HG02870 (cell line): Measurements from ENCODE around the gene STK39.

Experiments
- ATAC-seq: cut with Tn5 transposase; IDR thresholded peaks from one replicate; pipeline ENCODE4 v1.9.1; 2021; ENCODE audit warnings: mild to moderate bottlenecking, moderate library complexity; ENCODE audit not compliant: unreplicated experiment

Gene STK39

DNA sequence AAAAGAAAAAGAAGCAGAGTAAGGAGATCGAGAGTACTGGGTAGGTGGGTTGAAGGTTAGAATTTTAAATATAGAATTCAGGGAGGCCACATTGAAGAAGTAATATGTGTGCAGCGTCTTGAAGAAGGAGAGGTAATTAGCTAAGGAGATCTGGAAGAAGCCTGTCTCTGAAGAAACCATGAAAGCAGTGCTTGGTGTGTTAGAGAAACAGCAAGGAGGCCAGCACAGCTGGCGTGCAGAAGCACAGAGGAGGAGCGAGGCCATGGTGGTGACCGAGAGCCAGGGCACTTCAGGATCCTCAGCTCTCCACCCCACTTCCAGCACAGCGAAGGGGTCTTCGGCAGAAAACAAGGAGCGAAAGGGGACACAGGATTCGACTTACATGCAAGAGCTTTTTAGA is 305.8 kb downstream of the STK39 start:
- ATAC-seq, result no peak

DNA sequence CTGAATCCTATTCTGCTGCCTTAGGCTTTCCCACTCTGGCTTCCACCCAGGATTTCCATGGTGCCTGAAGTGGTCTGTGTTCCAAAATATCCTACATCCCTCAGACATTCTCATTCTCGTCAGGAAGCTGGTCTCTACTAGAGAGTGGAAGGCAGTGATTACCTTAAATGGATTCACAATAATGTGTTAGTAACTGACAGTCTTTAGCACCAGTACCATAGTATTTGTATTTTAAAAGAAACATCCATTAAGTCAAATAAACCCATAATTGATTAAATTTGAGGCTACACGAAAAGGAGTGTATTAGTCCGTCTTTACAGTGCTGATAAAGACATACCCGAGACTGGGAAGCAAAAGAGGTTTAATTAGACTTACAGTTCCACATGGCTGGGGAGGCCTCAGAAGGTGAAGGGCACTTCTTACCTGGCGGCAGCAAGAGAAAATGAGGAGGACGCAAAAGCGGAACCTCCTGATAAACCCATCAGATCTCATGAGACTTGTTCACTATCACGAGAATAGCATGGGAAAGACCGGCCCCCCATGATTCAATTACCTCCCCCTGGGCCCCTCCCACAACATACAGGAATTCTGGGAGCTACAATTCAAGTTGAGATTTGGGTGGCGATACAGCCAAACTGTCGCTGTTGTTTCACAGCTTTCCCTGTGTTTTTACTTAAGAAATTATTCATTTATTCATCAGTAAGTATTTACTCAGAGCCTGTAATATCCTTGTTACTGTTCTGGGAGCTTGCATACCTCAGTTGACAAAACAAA is 306.5 kb downstream of the STK39 start:
- ATAC-seq, result no peak

GRCh38 chr2:167940346-167940725 is 307.1 kb downstream of the STK39 start:
- no peak for ATAC-seq

- no peak for ATAC-seq
These were observed 307.7 kb downstream of the STK39 start for GRCh38 chr2:167939514-167940345.

GRCh38 chr2:167937403-167937802 is 310.0 kb downstream of the STK39 start:
- no peak for ATAC-seq

GRCh38 chr2:167935803-167936110 is 311.6 kb downstream of the STK39 start:
- ATAC-seq, result no peak

- no peak for ATAC-seq
These were observed 314.1 kb downstream of the STK39 start for GRCh38 chr2:167933097-167933814.

- no peak for ATAC-seq
These were observed 315.2 kb downstream of the STK39 start for GRCh38 chr2:167932123-167932693.

GRCh38 chr2:167929484-167929883 is 317.9 kb downstream of the STK39 start:
- ATAC-seq, result no peak

GRCh38 chr2:167928434-167928833 is 319.0 kb downstream of the STK39 start:
- ATAC-seq, result no peak

GRCh38 chr2:167925758-167926157 is 321.6 kb downstream of the STK39 start:
- no peak for ATAC-seq

DNA sequence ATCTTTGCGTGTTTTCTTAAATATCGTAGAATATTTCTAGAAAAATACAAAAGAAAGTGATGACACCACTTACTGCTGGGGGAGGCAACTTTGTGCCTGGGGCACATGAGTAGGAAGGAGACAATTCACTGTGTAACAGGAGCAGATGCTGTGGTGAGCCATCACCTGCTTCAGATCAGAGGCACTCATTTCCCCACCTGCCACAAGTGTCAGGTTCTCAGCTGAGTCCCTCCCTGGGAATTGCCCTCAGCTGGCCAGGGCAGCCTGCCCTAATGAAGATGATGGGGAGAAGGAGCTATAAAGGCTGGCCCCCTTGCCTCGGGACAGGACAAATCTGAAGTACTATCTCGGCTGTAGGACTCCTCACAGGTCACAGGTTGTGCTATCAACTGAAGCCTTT is 322.8 kb downstream of the STK39 start:
- no peak for ATAC-seq

GRCh38 chr2:167916756-167917155 is 330.6 kb downstream of the STK39 start:
- no peak for ATAC-seq

DNA sequence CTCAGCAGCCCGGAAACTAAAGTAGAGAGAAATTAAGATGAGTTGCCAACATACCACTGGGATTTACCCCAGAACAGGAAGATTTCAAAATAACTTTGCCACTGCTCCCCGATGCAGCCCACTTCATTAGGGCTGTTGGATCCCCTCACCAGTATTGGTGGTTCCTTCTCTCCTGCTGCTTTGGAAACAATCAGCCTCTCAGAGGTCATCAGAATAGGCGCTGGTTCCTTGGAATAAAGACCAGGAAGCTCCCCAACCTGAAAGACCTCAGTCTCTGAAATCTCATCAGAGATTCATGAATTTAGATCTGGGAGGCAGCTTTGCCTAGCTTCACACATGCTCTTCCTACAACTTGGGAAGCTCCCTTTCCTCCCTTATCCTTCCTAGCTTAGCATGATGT is 332.4 kb downstream of the STK39 start:
- no peak for ATAC-seq

DNA sequence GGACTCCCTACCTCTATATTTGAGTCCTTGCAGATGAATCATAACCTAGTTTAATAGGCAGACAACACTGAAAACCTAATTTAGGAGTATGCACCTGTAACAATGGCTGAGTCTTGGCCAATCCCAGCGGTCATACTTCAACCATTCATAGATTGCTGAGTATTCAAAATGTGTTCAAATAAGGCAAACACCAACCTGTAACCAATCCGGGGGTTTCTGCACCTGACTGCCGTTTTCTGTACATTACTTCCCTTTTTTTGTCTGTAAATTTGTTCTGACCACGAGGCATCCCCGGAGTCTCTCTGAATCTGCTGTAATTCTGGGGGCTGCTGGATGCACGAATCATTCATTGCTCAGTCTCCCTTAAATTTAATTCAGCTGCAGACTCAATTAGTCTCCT is 338.6 kb downstream of the STK39 start:
- ATAC-seq, result peak; percentile 50

DNA sequence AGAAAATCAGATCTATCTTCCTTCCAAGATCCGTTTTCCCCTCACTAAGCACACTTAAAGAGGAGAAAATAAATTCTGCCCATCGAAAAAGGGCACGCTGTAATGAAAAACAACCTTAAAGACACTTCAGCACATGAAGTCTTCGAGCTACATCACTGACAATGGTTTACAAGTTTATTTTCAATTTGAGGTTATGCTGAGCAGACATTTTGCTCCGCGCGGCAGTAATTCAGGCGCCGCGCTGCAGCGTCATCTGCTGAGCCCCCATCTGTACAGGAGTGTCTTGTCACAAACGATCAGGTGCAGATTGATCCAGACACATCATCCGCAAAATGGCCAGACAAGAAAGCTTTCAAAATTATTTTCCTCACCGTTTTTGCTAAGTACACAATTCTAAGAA is 341.7 kb downstream of the STK39 start:
- no peak for ATAC-seq
